ENCODE data around the gene MADD.
A peak's percentile ranks its signal among the peaks of the same experiment; 100 is the strongest.

Gene MADD

GRCh38 chr11:47269829-47270305 is at the start of gene MADD:
Gene MADD (plus strand): TSS chr11:47270133.
- no peak for TF ChIP-seq CTCF (conservative IDR thresholded peaks at IDR 0.05)
- H3K27ac ChIP-seq = peak within 1 kb of the TSS; percentile 93

- H3K27ac ChIP-seq = no peak overlapping the region
- TF ChIP-seq CTCF (conservative IDR thresholded peaks at IDR 0.05) = no peak
Measured at GRCh38 chr11:47220401-47220821, 49.5 kb upstream of the MADD start.

- no peak overlapping the region for H3K27ac ChIP-seq
- TF ChIP-seq CTCF (conservative IDR thresholded peaks at IDR 0.05) = no peak
Measured at GRCh38 chr11:47222696-47223095, 47.2 kb upstream of the MADD start.

GRCh38 chr11:47225552-47226400 is 44.2 kb upstream of the MADD start:
- no peak for TF ChIP-seq CTCF (conservative IDR thresholded peaks at IDR 0.05)
- H3K27ac ChIP-seq = no peak overlapping the region

GRCh38 chr11:47229161-47229560 is 40.8 kb upstream of the MADD start:
- no peak for TF ChIP-seq CTCF (conservative IDR thresholded peaks at IDR 0.05)
- no peak overlapping the region for H3K27ac ChIP-seq

- no peak for TF ChIP-seq CTCF (conservative IDR thresholded peaks at IDR 0.05)
Measured at GRCh38 chr11:47233051-47233450, 36.9 kb upstream of the MADD start.

GRCh38 chr11:47233989-47234668 is 35.8 kb upstream of the MADD start:
- peak overlapping the region; percentile 56 for H3K27ac ChIP-seq
- peak; percentile 19; the same call in 1 of the 2 replicates for TF ChIP-seq CTCF (conservative IDR thresholded peaks at IDR 0.05)

More at GRCh38 chr11:47233051-47233450, 36.9 kb upstream of the MADD start:
- H3K27ac ChIP-seq = no peak overlapping the region

All from VCaP (cell line).